22Rv1 (cell line): ENCODE data around the gene IFT88.

Experiments
- ZFX ChIP-seq: fragments of 450-650 bp; IDR thresholded peaks from 2 replicates; pipeline ENCODE4 v1.6.1; 2017; ENCODE audit warnings: antibody characterized with exemption, borderline replicate concordance
- TF ChIP-seq, protein P1 (sequence below): fragments of 450-650 bp; IDR thresholded peaks from 2 replicates; pipeline ENCODE4 v1.5.1; 2017; ENCODE audit warnings: mild to moderate bottlenecking

DNA sequence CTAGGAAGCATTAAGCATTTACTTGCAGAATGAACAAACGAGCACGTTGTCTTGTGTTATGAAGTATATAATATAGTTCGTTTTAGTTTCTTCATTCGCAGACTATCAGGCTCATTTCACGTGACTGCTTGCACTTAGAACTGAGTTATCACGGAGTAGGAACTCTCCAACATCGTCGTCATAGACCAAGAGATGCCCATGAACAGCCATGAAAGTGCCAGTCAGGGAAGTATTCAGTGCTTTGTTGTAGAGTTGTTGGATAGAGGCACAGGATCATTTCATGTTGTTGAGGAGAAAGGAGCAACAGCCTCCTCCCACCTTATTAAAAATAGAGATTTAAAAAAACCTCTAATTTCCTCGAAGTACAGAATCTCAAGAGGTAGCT, 135.6 kb downstream of the IFT88 start:
- TF ChIP-seq, protein P1, sequence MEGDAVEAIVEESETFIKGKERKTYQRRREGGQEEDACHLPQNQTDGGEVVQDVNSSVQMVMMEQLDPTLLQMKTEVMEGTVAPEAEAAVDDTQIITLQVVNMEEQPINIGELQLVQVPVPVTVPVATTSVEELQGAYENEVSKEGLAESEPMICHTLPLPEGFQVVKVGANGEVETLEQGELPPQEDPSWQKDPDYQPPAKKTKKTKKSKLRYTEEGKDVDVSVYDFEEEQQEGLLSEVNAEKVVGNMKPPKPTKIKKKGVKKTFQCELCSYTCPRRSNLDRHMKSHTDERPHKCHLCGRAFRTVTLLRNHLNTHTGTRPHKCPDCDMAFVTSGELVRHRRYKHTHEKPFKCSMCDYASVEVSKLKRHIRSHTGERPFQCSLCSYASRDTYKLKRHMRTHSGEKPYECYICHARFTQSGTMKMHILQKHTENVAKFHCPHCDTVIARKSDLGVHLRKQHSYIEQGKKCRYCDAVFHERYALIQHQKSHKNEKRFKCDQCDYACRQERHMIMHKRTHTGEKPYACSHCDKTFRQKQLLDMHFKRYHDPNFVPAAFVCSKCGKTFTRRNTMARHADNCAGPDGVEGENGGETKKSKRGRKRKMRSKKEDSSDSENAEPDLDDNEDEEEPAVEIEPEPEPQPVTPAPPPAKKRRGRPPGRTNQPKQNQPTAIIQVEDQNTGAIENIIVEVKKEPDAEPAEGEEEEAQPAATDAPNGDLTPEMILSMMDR: no peak
- TF ChIP-seq ZFX: no peak
